Keratinocyte (primary cell): ENCODE measurements around the gene TXNL4B. TPM values are rescaled to one million over a fixed set of nuclear protein-coding genes. Genes with fewer than 3 reads are reported as not detected.
A peak's percentile ranks its signal among the peaks of the same experiment; 100 is the strongest.

Experiments
- DNase-seq: peaks from one replicate; pipeline ENCODE4 v3.0.0-alpha.2; 2011; ENCODE audit warnings: low read depth, missing footprints, low spot score
- FAIRE-seq: peaks from 2 replicates; lab custom pipeline; 2011; peaks lifted over from hg19 to GRCh38; lab: Jason Lieb, UNC
- H2AFZ ChIP-seq: 2 replicates; pipeline ENCODE4 v1.6.0; 2012; ENCODE audit warnings: low read length, control low read depth, inconsistent platforms; ENCODE audit not compliant: control insufficient read depth
- H3K27ac ChIP-seq: 2 replicates; pipeline ENCODE4 v1.5.1; 2011; ENCODE audit warnings: low read length; ENCODE audit not compliant: control insufficient read depth, insufficient read depth
- H3K27me3 ChIP-seq: 3 replicates; pipeline ENCODE4 v1.6.0; 2011; ENCODE audit warnings: low read length; ENCODE audit not compliant: control insufficient read depth, insufficient read depth; ENCODE audit errors: extremely low read depth
- H3K36me3 ChIP-seq, 2 experiments: 2 replicates in 1 of 2; 3 replicates in 1 of 2; pipeline ENCODE4 v1.5.1; 2011; ENCODE audit warnings: low read length in 2 of 2, mild to moderate bottlenecking in 1 of 2; ENCODE audit not compliant: control insufficient read depth in 2 of 2, insufficient read depth in 2 of 2; ENCODE audit errors: extremely low read depth in 1 of 2
- H3K4me1 ChIP-seq: 3 replicates; pipeline ENCODE4 v1.5.1; 2011; ENCODE audit warnings: low read length; ENCODE audit not compliant: control insufficient read depth, insufficient read depth; ENCODE audit errors: extremely low read depth
- H3K4me2 ChIP-seq: 3 replicates; pipeline ENCODE4 v1.6.0; 2011; ENCODE audit warnings: low read depth, low read length; ENCODE audit not compliant: control insufficient read depth, insufficient read depth; ENCODE audit errors: extremely low read depth
- H3K4me3 ChIP-seq, 3 experiments: fragments of 200-600 bp in 1 of 3; sonication (generic) in 1 of 3; 2 replicates in 2 of 3; 3 replicates in 1 of 3; pipeline ENCODE4 v1.5.1; 2011 to 2016; ENCODE audit warnings: low read length in 3 of 3, mild to moderate bottlenecking in 3 of 3, control low read depth in 2 of 3, inconsistent platforms in 1 of 3, low read depth in 1 of 3, mixed read lengths in 1 of 3, mixed run types in 1 of 3, moderate library complexity in 1 of 3; ENCODE audit not compliant: control insufficient read depth in 2 of 3, insufficient read depth in 2 of 3; ENCODE audit errors: extremely low read depth in 1 of 3
- H3K79me2 ChIP-seq: 2 replicates; pipeline ENCODE4 v1.6.0; 2012; ENCODE audit warnings: low read length; ENCODE audit not compliant: control insufficient read depth, insufficient read depth
- H3K9ac ChIP-seq: 3 replicates; pipeline ENCODE4 v1.6.0; 2011; ENCODE audit warnings: low read length; ENCODE audit not compliant: control insufficient read depth, insufficient read depth; ENCODE audit errors: extremely low read depth
- H3K9me1 ChIP-seq: 3 replicates; pipeline ENCODE4 v1.6.0; 2011; ENCODE audit warnings: low read length; ENCODE audit not compliant: control insufficient read depth, insufficient read depth; ENCODE audit errors: extremely low read depth
- H3K9me3 ChIP-seq: 2 replicates; pipeline ENCODE4 v1.5.1; 2012; ENCODE audit warnings: low read depth, low read length; ENCODE audit not compliant: control insufficient read depth
- H4K20me1 ChIP-seq: 3 replicates; pipeline ENCODE4 v1.6.0; 2011; ENCODE audit warnings: low read length; ENCODE audit not compliant: control insufficient read depth, insufficient read depth; ENCODE audit errors: extremely low read depth
- EZH2 ChIP-seq: IDR thresholded peaks from one replicate; pipeline ENCODE4 v1.6.1; 2012; ENCODE audit warnings: inconsistent platforms, mild to moderate bottlenecking, low read length, moderate library complexity
- dilution Hi-C: fragments of 300-500 bp; cut with MboI; formaldehyde crosslinking; loops from one replicate; pipeline ENCODE4 v1.7.0; 2020; ENCODE audit warnings: low sequenced_read_pairs; ENCODE audit not compliant: extremely low pct_ligation_motif_present
- polyA minus RNA-seq, 3 experiments: library from RNA; depleted of rRNA, polyadenylated mRNA; stranded (reverse); fragments of >200 nt; gene quantifications; 1 replicate in 1 of 3; 2 replicates in 1 of 3; 3 replicates in 1 of 3; pipeline ENCODE4 v1.2.3, GENCODE V29; 2011
- polyA plus RNA-seq, 5 experiments: library from polyadenylated mRNA; depleted of rRNA in 3 of 5; stranded (reverse) in 3 of 5; stranded (forward) in 1 of 5; unstranded in 1 of 5; fragments of >200 nt; gene quantifications; 1 replicate in 1 of 5; 2 replicates in 3 of 5; 3 replicates in 1 of 5; pipeline versions ENCODE4 v1.2.1 to v1.2.3, GENCODE V29; 2011 to 2012; ENCODE audit warnings: missing spikeins in 2 of 5, low read depth in 1 of 5, low replicate concordance in 1 of 5
- TF ChIP-seq, protein P1 (sequence below), 3 experiments: IDR thresholded peaks in 1 of 3; conservative IDR thresholded peaks in 1 of 3; optimal IDR thresholded peaks in 1 of 3; 2 replicates in 2 of 3; 3 replicates in 1 of 3; pipeline versions ENCODE3 to v1.5.1; 2011; ENCODE audit warnings: low read length in 3 of 3, mild to moderate bottlenecking in 3 of 3, moderate library complexity in 2 of 3, control low read depth in 1 of 3, inconsistent platforms in 1 of 3; ENCODE audit not compliant: insufficient read depth in 2 of 3; ENCODE audit errors: extremely low read depth in 1 of 3

TXNL4B gene
- polyA plus RNA-seq, result 7.9 to 12.4 TPM (median 9.3 TPM) in 3 replicates
- polyA plus RNA-seq (2011; ENCODE audit: low read depth), result 1.5 TPM
- polyA plus RNA-seq (2011; cell fraction: cytosol; rRNA removed), result 5.3 and 10.7 TPM in 2 replicates
- 7.8 and 11.1 TPM in 2 replicates for polyA plus RNA-seq (2011; cell fraction: nucleus; rRNA removed)
- polyA plus RNA-seq (2012; ENCODE audit: low replicate concordance), result 6.4 and 8.4 TPM in 2 replicates
- 1.8 to 5.7 TPM (median 2.7 TPM) in 3 replicates for polyA minus RNA-seq
- 1.2 TPM for polyA minus RNA-seq (2011; cell fraction: cytosol; rRNA and poly(A)+ RNA removed)
- polyA minus RNA-seq (2011; cell fraction: nucleus; rRNA and poly(A)+ RNA removed), result 3.5 and 5.0 TPM in 2 replicates

DNA sequence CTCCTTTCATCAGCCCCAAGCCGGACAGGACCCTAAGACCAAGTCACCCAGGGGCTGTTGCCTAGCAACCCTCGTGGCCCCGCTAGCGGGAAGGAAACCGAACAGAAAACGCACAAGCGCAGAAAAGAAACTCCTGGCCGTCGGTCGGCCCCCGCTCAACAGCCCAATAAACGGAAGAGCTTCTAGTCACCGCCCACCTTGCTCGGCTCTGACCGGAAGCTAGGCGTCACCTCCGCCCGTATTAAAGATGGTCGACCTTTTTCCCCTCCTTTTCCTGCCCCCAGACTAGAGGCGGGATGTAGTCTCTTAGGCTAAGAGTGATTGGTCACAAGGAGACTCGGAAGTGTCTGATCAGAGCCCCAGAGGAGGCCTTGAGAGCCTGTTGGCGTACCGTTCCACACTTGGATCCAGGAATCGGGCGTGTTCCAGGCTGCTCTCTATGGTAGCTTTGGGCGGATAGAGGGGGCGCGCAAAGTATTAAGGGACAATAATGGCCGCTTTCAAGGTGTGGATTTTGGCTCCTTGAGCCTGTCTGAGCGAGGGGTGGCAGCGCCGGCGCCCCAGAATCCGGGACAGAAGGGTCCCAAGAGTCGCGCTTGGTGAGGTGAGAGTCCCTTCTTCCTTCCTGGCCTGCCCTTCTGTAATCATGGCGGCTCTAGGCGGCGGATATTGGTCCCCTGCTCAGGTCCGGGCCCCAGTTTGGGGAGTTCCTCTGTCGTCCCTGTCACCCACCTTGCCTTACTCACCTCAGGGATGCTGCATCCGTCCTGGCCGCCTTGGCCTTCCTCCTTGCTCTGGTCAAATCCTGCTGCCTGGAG, at the start of gene TXNL4B, which contains the start of gene DHX38:
Gene TXNL4B (minus strand): TSS at position 173 of the 818 bp plus-strand sequence. CDS start 2,871 bp downstream, outside the sequence.
Gene DHX38 (plus strand): TSS at position 400 of the 818 bp plus-strand sequence. CDS start 2,311 bp downstream, outside the sequence.
- Histone ChIP-seq H4K20me1 (peaks cover 5% of the 10 kb centered on the region), H3K79me2 (peaks cover 63% of the 10 kb centered on the region), H3K4me1 (peaks cover 21% of the 10 kb centered on the region), H3K4me2 (peak within 1 kb of the TSS; percentile 89), H3K4me3 (peak within 1 kb of the TSS; percentile 83 to 99 (median 92)), H2AFZ (peak within 1 kb of the TSS; percentile 96), H3K9me3 (no peaks in the 10 kb centered on the region), H3K36me3 (peaks cover 20 to 35% of the 10 kb centered on the region in 2 experiments), H3K27ac (peak within 1 kb of the TSS; percentile 88), H3K27me3 (no peaks in the 10 kb centered on the region), H3K9ac (peak within 1 kb of the TSS; percentile 92), H3K9me1 (no peaks in the 10 kb centered on the region)
- DNase-seq, result peak; percentile 88
- FAIRE-seq, result peak; percentile 74
- dilution Hi-C loops, result no loop called here
- TF ChIP-seq, protein P1, sequence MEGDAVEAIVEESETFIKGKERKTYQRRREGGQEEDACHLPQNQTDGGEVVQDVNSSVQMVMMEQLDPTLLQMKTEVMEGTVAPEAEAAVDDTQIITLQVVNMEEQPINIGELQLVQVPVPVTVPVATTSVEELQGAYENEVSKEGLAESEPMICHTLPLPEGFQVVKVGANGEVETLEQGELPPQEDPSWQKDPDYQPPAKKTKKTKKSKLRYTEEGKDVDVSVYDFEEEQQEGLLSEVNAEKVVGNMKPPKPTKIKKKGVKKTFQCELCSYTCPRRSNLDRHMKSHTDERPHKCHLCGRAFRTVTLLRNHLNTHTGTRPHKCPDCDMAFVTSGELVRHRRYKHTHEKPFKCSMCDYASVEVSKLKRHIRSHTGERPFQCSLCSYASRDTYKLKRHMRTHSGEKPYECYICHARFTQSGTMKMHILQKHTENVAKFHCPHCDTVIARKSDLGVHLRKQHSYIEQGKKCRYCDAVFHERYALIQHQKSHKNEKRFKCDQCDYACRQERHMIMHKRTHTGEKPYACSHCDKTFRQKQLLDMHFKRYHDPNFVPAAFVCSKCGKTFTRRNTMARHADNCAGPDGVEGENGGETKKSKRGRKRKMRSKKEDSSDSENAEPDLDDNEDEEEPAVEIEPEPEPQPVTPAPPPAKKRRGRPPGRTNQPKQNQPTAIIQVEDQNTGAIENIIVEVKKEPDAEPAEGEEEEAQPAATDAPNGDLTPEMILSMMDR (optimal IDR thresholded peaks at IDR 0.05 in 1 of 3, IDR thresholded peaks at IDR 0.05 in 1 of 3, conservative IDR thresholded peaks at IDR 0.05 in 1 of 3; ENCODE audit: extremely low read depth in 1 of 3, insufficient read depth in 2 of 3, low read length in 3 of 3), result no peak
- no peak for TF ChIP-seq EZH2

DNA sequence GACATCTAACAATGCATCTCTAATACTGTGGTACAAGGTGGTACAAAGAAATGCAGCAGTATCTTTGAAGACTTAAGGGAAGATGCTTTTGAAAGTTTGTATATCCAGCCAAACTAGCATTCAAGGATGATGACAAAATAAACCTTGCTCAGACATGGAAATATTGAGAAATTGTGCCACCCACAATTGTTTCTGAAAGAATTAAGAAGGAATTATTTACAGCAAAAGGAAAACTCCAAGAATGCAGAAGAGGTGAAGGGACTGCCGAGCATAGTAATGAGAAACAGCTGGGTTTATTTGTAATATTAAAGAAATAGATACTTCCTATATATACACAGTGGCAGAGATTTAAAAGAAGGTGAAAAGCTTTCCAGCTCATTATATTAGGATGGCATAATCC, 49.1 kb upstream of the TXNL4B start:
- Histone ChIP-seq H3K9ac (no peak overlapping the region), H3K9me1 (no peaks in the 10 kb centered on the region), H3K36me3 (no peaks in the 10 kb centered on the region), H3K9me3 (no peaks in the 10 kb centered on the region), H3K4me3 (no peak overlapping the region), H3K4me2 (no peak overlapping the region), H3K27ac (no peak overlapping the region), H2AFZ (no peak overlapping the region), H3K79me2 (no peaks in the 10 kb centered on the region), H3K27me3 (no peaks in the 10 kb centered on the region), H4K20me1 (no peaks in the 10 kb centered on the region), H3K4me1 (no peaks in the 10 kb centered on the region)
- TF ChIP-seq EZH2, result no peak
- TF ChIP-seq, protein P1 (optimal IDR thresholded peaks at IDR 0.05 in 1 of 3, IDR thresholded peaks at IDR 0.05 in 1 of 3, conservative IDR thresholded peaks at IDR 0.05 in 1 of 3; ENCODE audit: extremely low read depth in 1 of 3, insufficient read depth in 2 of 3, low read length in 3 of 3), result no peak
- FAIRE-seq (no peak), DNase-seq (no peak)
- dilution Hi-C loops, result no loop called here
